ENCODE measurements around the gene GMDS. TPM values are rescaled to one million over a fixed set of nuclear protein-coding genes. Genes with fewer than 3 reads are reported as not detected.

The GMDS gene
- total RNA-seq, 1 donor from 2014 or later = 24.2 TPM

DNA sequence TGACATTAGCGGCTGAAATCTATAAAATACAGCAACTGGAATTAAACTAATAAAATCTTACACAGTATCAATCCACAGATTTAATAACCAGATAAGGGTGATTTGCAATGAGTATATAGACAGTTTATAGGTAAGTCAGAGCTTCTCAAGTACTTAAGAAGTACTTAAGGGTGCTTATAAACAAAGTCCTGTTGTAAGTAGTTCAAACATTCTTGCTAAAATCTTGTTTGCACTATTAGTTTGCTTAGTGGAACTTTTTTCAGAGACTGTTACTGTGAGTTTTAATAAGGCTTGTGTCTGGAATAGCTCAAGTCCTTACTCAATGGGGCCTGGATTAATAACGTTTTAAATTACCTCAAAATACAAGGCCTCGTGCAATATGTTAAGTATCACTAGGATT, 240.5 kb downstream of the GMDS start:
- intact Hi-C loops (cut with micrococcal nuclease) = no loop called here

DNA sequence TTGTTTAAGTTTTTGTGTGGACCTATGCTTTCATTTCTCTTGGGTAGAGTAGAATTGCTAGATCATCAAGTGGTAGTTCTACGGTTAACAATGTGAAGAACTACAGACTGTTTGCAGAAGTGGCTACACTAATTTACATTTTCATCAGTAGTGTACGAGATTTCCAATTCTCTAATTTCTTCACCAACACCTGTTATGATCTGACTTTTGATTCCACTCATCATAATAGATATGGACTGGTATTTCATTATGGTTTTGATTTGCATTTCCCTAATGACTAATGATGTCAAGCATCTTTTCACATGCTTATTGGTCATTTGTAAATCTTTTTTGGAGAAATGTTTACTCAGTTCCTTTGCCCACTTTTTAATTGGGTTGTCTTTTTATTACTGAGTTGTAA, 244.4 kb downstream of the GMDS start:
- intact Hi-C loops (cut with micrococcal nuclease) = no loop called here

DNA sequence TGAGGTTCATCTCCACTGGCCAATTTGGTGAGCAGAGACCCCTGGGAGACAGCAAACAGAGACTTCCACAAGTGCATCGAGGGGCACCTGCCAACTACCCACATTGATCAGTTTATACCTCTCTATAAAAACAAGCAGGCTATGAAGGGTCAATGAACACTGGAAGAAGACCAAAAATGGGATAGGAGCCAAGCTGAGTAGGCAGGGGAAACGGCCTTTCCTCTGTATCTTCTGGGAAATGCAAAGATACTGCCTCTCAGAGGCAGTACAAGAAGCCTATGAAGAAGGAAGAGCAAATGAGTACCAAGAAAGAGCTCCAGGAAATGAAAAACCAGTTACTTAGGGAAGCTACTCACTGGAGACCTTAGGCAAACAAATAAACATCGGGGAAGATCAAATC, 247.7 kb downstream of the GMDS start:
- intact Hi-C loops (cut with micrococcal nuclease) = no loop called here

GRCh38 chr6:1995636-1996035, 249.8 kb downstream of the GMDS start:
- intact Hi-C loops (cut with micrococcal nuclease) = no loop called here

DNA sequence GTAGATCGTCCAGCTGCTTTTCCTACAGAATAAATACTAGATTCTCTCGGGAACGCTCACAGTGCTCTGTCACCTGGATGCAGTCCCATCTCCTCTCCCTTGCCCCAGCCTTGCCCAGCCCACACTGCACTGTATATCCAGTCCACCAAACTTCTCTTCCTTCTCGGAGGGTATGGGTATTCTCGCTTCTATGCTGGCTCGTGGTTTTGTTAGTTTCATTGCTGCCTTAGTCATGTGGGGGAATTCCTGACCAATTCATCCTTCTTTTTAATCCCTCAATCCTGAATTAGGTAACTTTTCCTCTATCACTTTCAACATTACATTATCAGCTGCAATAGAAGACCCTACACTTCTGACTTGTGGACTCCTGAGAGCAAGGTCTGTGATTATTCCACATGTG, 252.4 kb downstream of the GMDS start:
- intact Hi-C loops (cut with micrococcal nuclease) = no loop called here

DNA sequence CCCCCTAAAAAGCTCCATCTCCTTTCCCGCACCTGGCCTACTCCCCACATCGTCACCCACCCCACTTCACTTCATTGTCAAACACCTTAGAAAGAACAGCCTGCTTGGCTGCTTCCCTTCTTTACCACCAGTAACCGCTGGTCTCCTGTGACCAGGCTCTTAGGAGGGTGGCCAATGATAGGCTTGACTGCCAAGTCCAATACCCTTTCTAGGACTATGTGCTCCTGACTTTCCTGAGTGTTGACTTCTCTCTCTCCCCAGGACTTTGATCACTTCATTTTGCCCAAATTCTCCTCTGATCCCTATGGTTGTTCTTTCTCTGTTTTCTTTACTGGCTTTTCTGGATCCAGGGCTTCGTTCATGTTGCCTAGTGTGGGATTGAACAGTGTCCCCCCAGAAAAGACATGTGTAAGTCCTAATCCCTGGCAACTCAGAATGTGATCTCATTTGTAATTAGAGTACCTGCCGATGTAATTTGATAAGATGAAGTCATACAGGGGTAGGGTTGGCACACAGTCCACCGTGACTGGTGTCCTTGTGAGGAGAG, 254.0 kb downstream of the GMDS start:
- intact Hi-C loops (cut with micrococcal nuclease) = no loop called here

GRCh38 chr6:1988843-1989242, 256.6 kb downstream of the GMDS start:
- intact Hi-C loops (cut with micrococcal nuclease) = no loop called here

GRCh38 chr6:1987640-1988039, 257.8 kb downstream of the GMDS start:
- intact Hi-C loops (cut with micrococcal nuclease) = no loop called here

DNA sequence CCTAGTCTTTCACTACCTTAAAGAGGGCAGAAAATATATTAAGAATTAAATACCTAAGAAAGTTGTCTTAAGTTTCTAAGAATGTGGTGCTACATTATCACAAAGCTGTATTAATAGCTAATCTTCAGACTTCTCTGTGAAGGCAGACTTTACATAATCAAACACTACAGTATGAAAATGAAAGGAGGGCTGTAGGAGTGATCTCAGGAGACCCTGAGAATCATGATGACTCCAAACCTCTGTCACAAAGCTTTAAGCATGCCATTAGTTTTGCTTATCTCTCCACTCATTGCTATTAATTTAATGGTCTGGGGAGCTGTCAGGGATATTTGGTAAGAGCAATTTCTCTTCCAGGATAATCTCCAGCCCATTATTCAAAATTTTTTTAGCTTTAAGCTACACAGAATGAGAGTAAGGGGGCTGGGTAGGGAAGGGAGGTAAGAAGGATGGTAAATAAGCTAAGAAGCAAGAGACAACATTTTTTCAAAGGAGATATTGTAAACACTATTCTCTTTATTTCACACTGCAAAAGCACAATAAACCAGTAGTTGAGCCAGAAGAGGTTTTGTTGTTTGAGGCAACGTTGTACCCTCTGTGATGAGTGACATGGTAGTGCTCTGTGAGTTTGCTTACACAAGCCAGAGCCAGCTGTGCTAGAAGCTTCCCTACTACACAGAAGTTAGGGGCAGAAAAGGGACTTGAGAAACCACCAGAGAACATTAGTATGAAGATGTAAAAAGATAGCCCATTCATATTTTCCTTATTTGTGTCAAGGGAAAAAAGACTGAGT, 258.8 kb downstream of the GMDS start:
- intact Hi-C loops (cut with micrococcal nuclease) = no loop called here

DNA sequence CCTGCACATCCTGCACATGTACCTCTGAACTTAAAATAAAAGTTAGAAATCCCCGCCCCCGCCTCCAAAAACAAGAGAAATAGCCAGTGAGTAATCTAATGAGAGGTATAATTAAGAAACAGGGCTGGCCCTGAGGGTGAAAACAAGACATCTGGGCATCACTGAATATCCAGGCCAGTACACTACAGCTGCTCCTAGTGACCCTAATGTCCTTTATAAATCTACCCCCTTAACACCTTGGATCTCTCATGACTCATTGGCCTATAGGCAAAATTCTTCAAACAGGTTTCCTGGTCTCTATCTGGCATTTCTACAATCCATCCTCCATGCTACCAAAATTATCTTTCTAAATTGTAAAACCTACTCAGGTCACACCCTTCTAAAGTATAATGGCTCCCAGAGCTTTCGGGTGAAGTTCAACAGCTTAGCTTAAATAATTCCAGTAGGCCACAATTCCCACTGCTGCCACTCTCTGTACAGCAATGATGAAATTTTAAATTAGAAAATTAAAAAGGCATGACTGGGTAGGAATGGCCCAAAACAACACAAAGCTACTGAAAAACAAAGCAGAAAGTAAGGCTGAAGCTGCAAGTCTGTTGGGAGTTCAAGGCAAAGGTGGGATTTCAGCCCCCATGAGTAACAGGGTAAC, 260.9 kb downstream of the GMDS start:
- intact Hi-C loops (cut with micrococcal nuclease) = no loop called here

- intact Hi-C loops (cut with micrococcal nuclease) = no loop called here
Observed at GRCh38 chr6:1983850-1984249, 261.6 kb downstream of the GMDS start.

GRCh38 chr6:1972962-1973361, 272.4 kb downstream of the GMDS start:
- intact Hi-C loops (cut with micrococcal nuclease) = no loop called here

- intact Hi-C loops (cut with micrococcal nuclease) = no loop called here
Observed at GRCh38 chr6:1971612-1972011, 273.8 kb downstream of the GMDS start.

GRCh38 chr6:1970151-1970561, 275.2 kb downstream of the GMDS start:
- intact Hi-C loops (cut with micrococcal nuclease) = no loop called here

- intact Hi-C loops (cut with micrococcal nuclease) = no loop called here
Observed at GRCh38 chr6:1966713-1967112, 278.7 kb downstream of the GMDS start.

DNA sequence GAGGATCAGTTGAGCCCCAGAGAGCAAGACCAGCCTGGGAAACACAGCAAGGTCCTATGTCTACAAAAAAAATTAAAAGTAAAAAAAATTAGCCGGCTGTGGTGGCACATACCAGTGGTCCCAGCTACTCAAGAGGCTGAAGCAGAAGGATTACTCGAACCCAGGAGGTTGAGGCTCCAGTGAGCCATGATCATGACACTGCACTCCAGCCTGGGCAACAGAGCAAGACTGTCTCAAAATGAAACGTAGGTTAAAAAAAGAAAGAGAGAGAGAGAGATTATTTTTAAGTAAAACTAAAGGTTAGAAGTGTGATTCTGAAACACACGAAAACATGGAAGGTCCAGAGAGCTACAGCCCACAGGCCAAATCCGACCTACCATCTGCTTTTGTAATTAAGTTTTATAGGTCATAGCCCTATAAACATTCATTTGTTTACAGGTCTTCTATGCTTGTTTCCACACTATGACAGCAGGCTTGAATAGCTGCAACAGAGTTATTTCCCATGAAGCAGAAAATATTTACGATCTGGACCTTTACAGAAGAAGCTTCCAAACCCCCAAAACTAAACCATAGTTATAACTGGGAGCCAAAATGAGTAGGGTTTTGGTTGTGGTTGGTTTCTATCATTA, 279.7 kb downstream of the GMDS start:
- intact Hi-C loops (cut with micrococcal nuclease) = no loop called here

DNA sequence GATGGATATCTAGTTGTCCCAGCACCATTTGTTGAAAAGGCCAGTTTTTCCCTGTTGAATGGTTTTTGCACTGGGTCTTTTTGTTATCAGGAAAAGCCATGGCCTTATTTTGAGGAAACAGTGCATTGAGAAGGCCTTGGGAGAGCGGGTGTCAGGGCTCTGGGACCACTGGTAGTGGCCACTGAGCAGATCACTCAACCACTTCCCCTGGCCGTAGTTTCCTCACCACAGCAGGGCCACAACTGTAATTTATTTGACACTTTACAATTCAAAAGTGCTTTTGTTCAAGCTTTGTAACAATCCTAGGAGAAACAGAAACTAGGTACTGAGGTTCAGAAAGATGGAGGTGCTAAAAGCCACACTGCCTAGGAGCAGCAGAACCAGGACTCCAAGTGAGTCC, 281.8 kb downstream of the GMDS start:
- intact Hi-C loops (cut with micrococcal nuclease) = no loop called here

- intact Hi-C loops (cut with micrococcal nuclease) = no loop called here
Observed at GRCh38 chr6:1962201-1962600, 283.2 kb downstream of the GMDS start.

DNA sequence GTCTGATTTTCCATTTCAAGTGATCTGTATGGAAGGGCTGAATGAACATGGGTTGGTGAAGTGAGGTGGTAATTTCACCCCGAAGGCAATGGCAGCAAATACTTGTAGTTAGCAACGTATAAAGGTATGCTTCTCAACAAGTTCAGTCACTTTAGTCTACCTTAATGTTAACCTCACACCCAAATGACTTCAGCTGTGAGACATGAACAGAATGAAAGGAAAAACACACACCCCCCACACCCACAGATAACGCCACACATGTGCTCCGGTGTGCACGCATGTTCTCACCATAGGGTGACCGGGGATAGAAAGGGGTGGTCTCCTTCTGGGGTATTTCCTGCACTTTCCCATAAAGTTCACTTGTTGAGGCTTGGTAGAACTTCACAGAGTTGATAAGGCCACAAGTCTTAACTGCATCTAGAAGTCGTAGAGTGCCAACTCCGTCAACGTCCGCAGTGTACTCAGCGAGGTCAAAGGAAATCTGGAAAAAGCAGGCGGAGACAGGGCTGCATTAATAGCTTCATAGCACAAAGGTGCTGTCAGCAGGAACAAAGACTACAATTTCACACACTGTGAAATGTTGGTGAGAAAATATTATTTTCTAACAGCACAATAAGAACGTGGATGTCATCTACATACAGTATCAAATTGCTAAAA, 284.8 kb downstream of the GMDS start:
- intact Hi-C loops (cut with micrococcal nuclease) = no loop called here

DNA sequence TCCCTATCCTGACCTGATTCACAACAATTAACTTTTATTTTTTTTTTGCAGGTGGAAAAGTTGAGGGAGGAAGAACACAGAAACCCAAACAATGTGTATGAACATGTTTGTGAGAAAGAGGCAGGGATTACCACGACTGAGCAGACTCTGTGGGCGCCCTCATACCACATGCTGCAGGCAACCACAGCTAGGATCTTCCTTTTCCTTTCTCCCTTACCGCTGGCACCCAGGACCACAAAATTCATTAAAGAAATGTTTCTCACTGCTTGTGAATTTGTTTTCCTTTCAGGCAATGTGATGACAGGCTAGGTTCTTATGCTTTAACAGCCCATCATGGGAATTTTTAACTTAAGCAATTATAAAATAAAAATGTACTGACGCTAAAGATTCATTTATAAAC, 287.1 kb downstream of the GMDS start:
- intact Hi-C loops (cut with micrococcal nuclease) = no loop called here

DNA sequence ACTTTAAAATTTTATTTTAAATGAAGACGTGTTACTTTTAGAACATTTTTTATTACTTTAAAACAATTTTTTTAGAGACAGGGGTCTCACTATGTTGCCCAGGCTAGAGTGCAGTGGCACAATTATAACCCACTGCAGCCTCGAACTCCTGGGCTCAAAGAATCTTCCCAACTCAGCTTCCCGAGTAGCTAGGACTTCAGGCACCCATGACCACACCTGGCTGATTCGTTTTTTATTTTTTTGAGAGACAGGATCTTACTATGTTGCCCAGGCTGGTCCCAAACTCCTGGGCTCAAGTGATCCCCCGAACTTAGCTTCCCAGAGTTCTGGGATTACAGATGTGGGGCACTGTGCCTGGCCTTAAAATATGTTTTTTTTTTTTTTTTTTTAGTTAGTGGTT, 287.7 kb downstream of the GMDS start:
- intact Hi-C loops (cut with micrococcal nuclease) = no loop called here
